HL-60 (cell line): Measurements from ENCODE around the gene PIK3CD.

Experiments used
- POLR2AphosphoS5 ChIP-seq: IDR thresholded peaks from 2 replicates; pipeline ENCODE4 v1.6.1; 2012; ENCODE audit warnings: low read depth
- TF ChIP-seq, protein P1 (sequence below): IDR thresholded peaks from one replicate; pipeline ENCODE4 v1.5.1; 2011; ENCODE audit warnings: low read length, control low read depth, inconsistent platforms; ENCODE audit not compliant: insufficient read depth

DNA sequence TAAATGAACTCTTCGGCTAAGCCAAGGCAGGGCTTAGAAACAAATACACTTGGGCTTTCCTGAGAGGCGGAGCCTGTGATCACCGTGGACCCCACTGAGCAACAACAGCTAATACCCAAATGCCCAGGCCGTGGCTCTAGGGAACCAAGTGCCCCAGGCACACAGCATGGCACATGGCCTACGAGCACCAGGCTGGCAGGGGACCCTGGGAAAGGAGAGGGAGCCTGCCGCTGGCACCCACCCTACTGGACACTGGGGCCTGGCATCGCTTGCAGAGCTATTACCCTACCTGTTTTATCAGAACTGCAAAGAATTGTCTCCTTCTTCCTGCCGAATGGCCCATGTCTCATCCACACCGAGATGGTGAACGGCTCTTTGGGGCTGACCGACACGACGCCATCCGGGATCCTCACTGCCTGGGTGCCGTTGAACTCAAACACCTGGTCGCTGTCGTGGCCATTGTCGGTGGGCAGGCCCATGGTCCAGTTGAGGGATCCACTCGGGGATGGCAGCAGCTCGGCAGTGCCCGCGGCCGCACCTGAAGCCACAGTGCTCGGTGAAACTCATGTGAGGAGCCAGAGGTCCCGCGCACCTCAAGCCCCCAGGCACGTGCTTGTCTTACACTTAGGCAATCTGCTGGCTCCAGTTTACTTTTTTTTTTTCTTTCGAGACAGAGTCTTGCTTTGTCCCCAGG lies 92.7 kb downstream of the PIK3CD start:
- TF ChIP-seq, protein P1, sequence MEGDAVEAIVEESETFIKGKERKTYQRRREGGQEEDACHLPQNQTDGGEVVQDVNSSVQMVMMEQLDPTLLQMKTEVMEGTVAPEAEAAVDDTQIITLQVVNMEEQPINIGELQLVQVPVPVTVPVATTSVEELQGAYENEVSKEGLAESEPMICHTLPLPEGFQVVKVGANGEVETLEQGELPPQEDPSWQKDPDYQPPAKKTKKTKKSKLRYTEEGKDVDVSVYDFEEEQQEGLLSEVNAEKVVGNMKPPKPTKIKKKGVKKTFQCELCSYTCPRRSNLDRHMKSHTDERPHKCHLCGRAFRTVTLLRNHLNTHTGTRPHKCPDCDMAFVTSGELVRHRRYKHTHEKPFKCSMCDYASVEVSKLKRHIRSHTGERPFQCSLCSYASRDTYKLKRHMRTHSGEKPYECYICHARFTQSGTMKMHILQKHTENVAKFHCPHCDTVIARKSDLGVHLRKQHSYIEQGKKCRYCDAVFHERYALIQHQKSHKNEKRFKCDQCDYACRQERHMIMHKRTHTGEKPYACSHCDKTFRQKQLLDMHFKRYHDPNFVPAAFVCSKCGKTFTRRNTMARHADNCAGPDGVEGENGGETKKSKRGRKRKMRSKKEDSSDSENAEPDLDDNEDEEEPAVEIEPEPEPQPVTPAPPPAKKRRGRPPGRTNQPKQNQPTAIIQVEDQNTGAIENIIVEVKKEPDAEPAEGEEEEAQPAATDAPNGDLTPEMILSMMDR: no peak
- TF ChIP-seq POLR2AphosphoS5: no peak
